ENCODE measurements around the gene GOLGA6L10.
"Not testable (repeated sequence)": the region's sequence is repeated elsewhere in the genome, so short reads cannot be mapped to it uniquely, and the experiment has no call there.

GOLGA6L10 gene

GRCh38 chr15:82342632-82343374 lies 6.5 kb downstream of the GOLGA6L10 start:
- in situ Hi-C loops (cut with MboI; ENCODE audit: low sequenced_read_pairs): not testable (repeated sequence)

GRCh38 chr15:82338573-82338972 lies 10.7 kb downstream of the GOLGA6L10 start:
- in situ Hi-C loops (cut with MboI; ENCODE audit: low sequenced_read_pairs): not testable (repeated sequence)

GRCh38 chr15:82338053-82338452 lies 11.2 kb downstream of the GOLGA6L10 start:
- in situ Hi-C loops (cut with MboI; ENCODE audit: low sequenced_read_pairs): not testable (repeated sequence)

GRCh38 chr15:82337051-82337450 lies 12.2 kb downstream of the GOLGA6L10 start:
- in situ Hi-C loops (cut with MboI; ENCODE audit: low sequenced_read_pairs): not testable (repeated sequence)

GRCh38 chr15:82336180-82336647 lies 13.1 kb downstream of the GOLGA6L10 start:
- in situ Hi-C loops (cut with MboI; ENCODE audit: low sequenced_read_pairs): not testable (repeated sequence)

GRCh38 chr15:82335006-82335405 lies 14.3 kb downstream of the GOLGA6L10 start:
- in situ Hi-C loops (cut with MboI; ENCODE audit: low sequenced_read_pairs): not testable (repeated sequence)

GRCh38 chr15:82334554-82334932 lies 14.7 kb downstream of the GOLGA6L10 start:
- in situ Hi-C loops (cut with MboI; ENCODE audit: low sequenced_read_pairs): not testable (repeated sequence)

GRCh38 chr15:82333603-82334553 lies 15.4 kb downstream of the GOLGA6L10 start:
- in situ Hi-C loops (cut with MboI; ENCODE audit: low sequenced_read_pairs): not testable (repeated sequence)

- in situ Hi-C loops (cut with MboI; ENCODE audit: low sequenced_read_pairs): not testable (repeated sequence)
Observed at GRCh38 chr15:82332711-82333602, 16.3 kb downstream of the GOLGA6L10 start.

- in situ Hi-C loops (cut with MboI; ENCODE audit: low sequenced_read_pairs): not testable (repeated sequence)
Observed at GRCh38 chr15:82331576-82332304, 17.5 kb downstream of the GOLGA6L10 start.

GRCh38 chr15:82330921-82331320 lies 18.4 kb downstream of the GOLGA6L10 start:
- in situ Hi-C loops (cut with MboI; ENCODE audit: low sequenced_read_pairs): not testable (repeated sequence)

- in situ Hi-C loops (cut with MboI; ENCODE audit: low sequenced_read_pairs): not testable (repeated sequence)
Observed at GRCh38 chr15:82329039-82329438, 20.2 kb downstream of the GOLGA6L10 start.

- in situ Hi-C loops (cut with MboI; ENCODE audit: low sequenced_read_pairs): not testable (repeated sequence)
Observed at GRCh38 chr15:82327372-82327771, 21.9 kb downstream of the GOLGA6L10 start.

GRCh38 chr15:82326896-82327295 lies 22.4 kb downstream of the GOLGA6L10 start:
- in situ Hi-C loops (cut with MboI; ENCODE audit: low sequenced_read_pairs): not testable (repeated sequence)

GRCh38 chr15:82325646-82326045 lies 23.6 kb downstream of the GOLGA6L10 start:
- in situ Hi-C loops (cut with MboI; ENCODE audit: low sequenced_read_pairs): not testable (repeated sequence)

- in situ Hi-C loops (cut with MboI; ENCODE audit: low sequenced_read_pairs): not testable (repeated sequence)
Observed at GRCh38 chr15:82324831-82325230, 24.4 kb downstream of the GOLGA6L10 start.

GRCh38 chr15:82322488-82322887 lies 26.8 kb downstream of the GOLGA6L10 start:
- in situ Hi-C loops (cut with MboI; ENCODE audit: low sequenced_read_pairs): not testable (repeated sequence)

GRCh38 chr15:82320861-82321260 lies 28.4 kb downstream of the GOLGA6L10 start:
- in situ Hi-C loops (cut with MboI; ENCODE audit: low sequenced_read_pairs): not testable (repeated sequence)

- in situ Hi-C loops (cut with MboI; ENCODE audit: low sequenced_read_pairs): not testable (repeated sequence)
Observed at GRCh38 chr15:82319522-82320278, 29.6 kb downstream of the GOLGA6L10 start.
